ENCODE measurements around the gene BAHD1. TPM values are rescaled to one million over a fixed set of nuclear protein-coding genes. Genes with fewer than 3 reads are reported as not detected.

Gene BAHD1
- total and polyA plus RNA-seq, 3 donors from 2014 or later: 47.9 to 53.9 (median 52.0) TPM

GRCh38 chr15:40424483-40425115 is 16.2 kb upstream of the BAHD1 start:
- no peak overlapping the region for H3K4me3 ChIP-seq
- no peak overlapping the region for H3K27ac ChIP-seq
- no peak for TF ChIP-seq CTCF (IDR thresholded peaks at IDR 0.05)
- TF ChIP-seq POLR2A (IDR thresholded peaks at IDR 0.05): no peak
- 92 to 97% methylated on average over 6 of the region's 6 CpGs for WGBS, 2 donors
- no peaks in the 10 kb centered on the region for H3K9me3 ChIP-seq
- intact Hi-C loops (cut with DNase I; ENCODE audit: low total_unique reads): loop anchor here (10.0 kb wide), 1 partner anchor 140 kb away; the partner anchor contains the start of gene ANKRD63
- DNase-seq: no peak
- peaks cover 23% of the 10 kb centered on the region for H3K4me1 ChIP-seq
- no peaks in the 10 kb centered on the region for H3K27me3 ChIP-seq
- no peaks in the 10 kb centered on the region for H3K36me3 ChIP-seq (ENCODE audit: low read depth, missing control alignments)

DNA sequence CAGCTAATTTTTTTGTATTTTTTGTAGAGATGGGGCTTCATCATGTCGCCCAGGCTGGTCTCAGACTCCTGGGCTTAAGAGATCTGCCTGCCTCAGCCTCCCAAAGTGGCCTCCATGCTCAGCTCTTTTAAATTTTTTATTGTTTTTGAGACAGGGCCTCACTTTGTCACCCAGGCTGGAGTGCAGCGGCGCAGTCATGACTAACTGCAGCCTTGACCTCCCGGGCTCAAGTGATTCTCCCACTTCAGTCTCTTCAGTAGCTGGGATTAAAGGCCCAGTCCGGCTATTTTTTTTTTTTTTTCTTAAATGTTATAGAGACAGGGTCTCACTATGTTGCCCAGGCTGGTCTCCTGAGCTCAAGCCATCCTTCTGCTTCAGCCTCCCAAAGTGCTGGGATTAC is 15.1 kb upstream of the BAHD1 start:
- H3K27me3 ChIP-seq: no peaks in the 10 kb centered on the region
- H3K9me3 ChIP-seq: no peaks in the 10 kb centered on the region
- no peak for DNase-seq
- intact Hi-C loops (cut with DNase I; ENCODE audit: low total_unique reads): loop anchor here (10.0 kb wide), 1 partner anchor 141 kb away; the partner anchor contains the start of gene ANKRD63
- H3K4me1 ChIP-seq: peaks cover 14% of the 10 kb centered on the region
- no peaks in the 10 kb centered on the region for H3K36me3 ChIP-seq (ENCODE audit: low read depth, missing control alignments)
- WGBS, 2 donors: 78 to 80% methylated on average over 5 of the region's 5 CpGs
- H3K27ac ChIP-seq: no peak overlapping the region
- no peak overlapping the region for H3K4me3 ChIP-seq
- TF ChIP-seq POLR2A (IDR thresholded peaks at IDR 0.05): no peak

GRCh38 chr15:40427188-40427587 is 13.6 kb upstream of the BAHD1 start:
- Histone ChIP-seq H3K27me3 (no peaks in the 10 kb centered on the region), H3K36me3 (ENCODE audit: low read depth, missing control alignments) (no peaks in the 10 kb centered on the region), H3K4me3 (no peak overlapping the region), H3K27ac (no peak overlapping the region), H3K9me3 (no peaks in the 10 kb centered on the region), H3K4me1 (no peaks in the 10 kb centered on the region)
- no peak for TF ChIP-seq CTCF (IDR thresholded peaks at IDR 0.05)
- TF ChIP-seq POLR2A (IDR thresholded peaks at IDR 0.05): no peak
- WGBS, 2 donors: 79 to 96% methylated on average over 9 of the region's 9 CpGs
- no peak for DNase-seq
- intact Hi-C loops (cut with DNase I; ENCODE audit: low total_unique reads): loop anchor here (10.0 kb wide), 1 partner anchor 142 kb away; the partner anchor contains the start of gene ANKRD63

DNA sequence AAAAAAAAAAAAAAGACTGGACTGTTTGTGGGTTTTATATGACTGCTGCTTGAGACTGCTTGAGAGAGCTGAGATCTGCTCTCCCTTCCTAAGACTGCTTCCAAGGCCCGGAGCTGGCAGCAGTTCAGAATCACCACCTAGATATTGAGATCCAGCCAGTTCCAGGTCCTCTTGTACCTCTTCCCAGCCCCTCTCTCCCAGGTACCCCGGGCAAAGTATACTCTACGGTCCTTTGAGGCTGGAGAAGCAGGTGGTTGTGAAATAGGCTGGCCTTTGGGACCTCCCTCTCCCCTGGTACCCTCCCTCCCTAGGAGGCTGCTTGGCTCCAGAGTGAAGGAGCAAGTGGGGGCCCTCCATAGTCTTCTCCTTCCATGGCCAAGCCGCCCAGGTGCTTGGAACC is 12.6 kb upstream of the BAHD1 start:
- H3K4me1 ChIP-seq: no peaks in the 10 kb centered on the region
- intact Hi-C loops (cut with DNase I; ENCODE audit: low total_unique reads): loop anchor here (10.0 kb wide), 1 partner anchor 143 kb away; the partner anchor contains the start of gene ANKRD63
- no peak overlapping the region for H3K27ac ChIP-seq
- no peaks in the 10 kb centered on the region for H3K36me3 ChIP-seq (ENCODE audit: low read depth, missing control alignments)
- 92 to 98% methylated on average over 4 of the region's 4 CpGs for WGBS, 2 donors
- no peaks in the 10 kb centered on the region for H3K27me3 ChIP-seq
- no peaks in the 10 kb centered on the region for H3K9me3 ChIP-seq
- TF ChIP-seq POLR2A (IDR thresholded peaks at IDR 0.05): no peak
- TF ChIP-seq CTCF (IDR thresholded peaks at IDR 0.05): no peak
- DNase-seq: no peak
- no peak overlapping the region for H3K4me3 ChIP-seq

GRCh38 chr15:40429068-40429710 is 11.6 kb upstream of the BAHD1 start:
- H3K9me3 ChIP-seq: no peaks in the 10 kb centered on the region
- TF ChIP-seq POLR2A (IDR thresholded peaks at IDR 0.05): no peak
- TF ChIP-seq CTCF (IDR thresholded peaks at IDR 0.05): no peak
- H3K27me3 ChIP-seq: no peaks in the 10 kb centered on the region
- no peak overlapping the region for H3K27ac ChIP-seq
- no peak overlapping the region for H3K4me3 ChIP-seq
- intact Hi-C loops (cut with DNase I; ENCODE audit: low total_unique reads): loop anchor here (10.0 kb wide), 1 partner anchor 144 kb away; the partner anchor contains the start of gene ANKRD63
- 79 to 88% methylated on average over 10 of the region's 10 CpGs for WGBS, 2 donors
- no peaks in the 10 kb centered on the region for H3K36me3 ChIP-seq (ENCODE audit: low read depth, missing control alignments)
- DNase-seq: no peak
- H3K4me1 ChIP-seq: no peaks in the 10 kb centered on the region
